H9 (cell line): ENCODE measurements around the gene SBK2. TPM values are rescaled to one million over a fixed set of nuclear protein-coding genes. Genes with fewer than 3 reads are reported as not detected.
A peak's percentile ranks its signal among the peaks of the same experiment; 100 is the strongest.

ENCODE experiments used
- DNase-seq: peaks from one replicate; pipeline ENCODE4 v3.0.0-alpha.2; 2017
- H2AFZ ChIP-seq: one replicate; pipeline ENCODE4 v1.6.1; 2013; ENCODE audit warnings: mild to moderate bottlenecking, low read length, control low read depth, moderate library complexity
- H2AK5ac ChIP-seq: 2 replicates; pipeline ENCODE4 v1.6.1; 2013; ENCODE audit warnings: low read length, control low read depth, mixed read lengths; ENCODE audit not compliant: insufficient read length
- H2BK120ac ChIP-seq: one replicate; pipeline ENCODE4 v1.6.1; 2013; ENCODE audit warnings: low read depth, mild to moderate bottlenecking, low read length, control low read depth, inconsistent platforms; ENCODE audit not compliant: poor library complexity, severe bottlenecking
- H2BK12ac ChIP-seq: 2 replicates; pipeline ENCODE4 v1.6.1; 2013; ENCODE audit warnings: low read length, control low read depth, mixed read lengths, low read depth; ENCODE audit not compliant: insufficient read length
- H2BK15ac ChIP-seq: 2 replicates; pipeline ENCODE4 v1.6.1; 2013; ENCODE audit warnings: low read depth, low read length, control low read depth
- H2BK20ac ChIP-seq: one replicate; pipeline ENCODE4 v1.6.1; 2013; ENCODE audit warnings: low read depth, mild to moderate bottlenecking, low read length, control low read depth, inconsistent platforms; ENCODE audit not compliant: poor library complexity, severe bottlenecking
- H2BK5ac ChIP-seq: 2 replicates; pipeline ENCODE4 v1.6.1; 2013; ENCODE audit warnings: low read length, control low read depth, mixed read lengths; ENCODE audit not compliant: insufficient read length
- H3K14ac ChIP-seq: 2 replicates; pipeline ENCODE4 v1.6.1; 2013; ENCODE audit warnings: low read length, control low read depth; ENCODE audit not compliant: insufficient read depth
- H3K18ac ChIP-seq: 2 replicates; pipeline ENCODE4 v1.6.1; 2013; ENCODE audit warnings: low read depth, mild to moderate bottlenecking, mixed read lengths, low read length, control low read depth; ENCODE audit not compliant: insufficient read length
- H3K23ac ChIP-seq: 2 replicates; pipeline ENCODE4 v1.6.1; 2013; ENCODE audit warnings: low read length, control low read depth, mixed read lengths, low read depth; ENCODE audit not compliant: insufficient read length
- H3K23me2 ChIP-seq: 2 replicates; pipeline ENCODE4 v1.6.1; 2013; ENCODE audit warnings: low read depth, mild to moderate bottlenecking, mixed read lengths, low read length, control low read depth; ENCODE audit not compliant: insufficient read length, poor library complexity, severe bottlenecking
- H3K27ac ChIP-seq: 2 replicates; pipeline ENCODE4 v1.5.1; 2013; ENCODE audit warnings: low read length, control low read depth, mixed read lengths, low read depth; ENCODE audit not compliant: insufficient read length
- H3K27me3 ChIP-seq: 2 replicates; pipeline ENCODE4 v1.6.1; 2013; ENCODE audit warnings: low read length, control low read depth, inconsistent platforms; ENCODE audit not compliant: insufficient read depth
- H3K4ac ChIP-seq: 2 replicates; pipeline ENCODE4 v1.6.1; 2013; ENCODE audit warnings: low read depth, mild to moderate bottlenecking, control low read depth, inconsistent platforms, low read length, moderate library complexity
- H3K4me1 ChIP-seq: 2 replicates; pipeline ENCODE4 v1.6.1; 2013; ENCODE audit warnings: low read length, control low read depth, inconsistent platforms; ENCODE audit not compliant: insufficient read depth
- H3K4me2 ChIP-seq: 2 replicates; pipeline ENCODE4 v1.6.1; 2013; ENCODE audit warnings: low read length, control low read depth, mixed read lengths; ENCODE audit not compliant: insufficient read length, insufficient read depth
- H3K56ac ChIP-seq: 2 replicates; pipeline ENCODE4 v1.6.1; 2013; ENCODE audit warnings: low read depth, mild to moderate bottlenecking, mixed read lengths, low read length, control low read depth; ENCODE audit not compliant: insufficient read length
- H3K79me1 ChIP-seq: 2 replicates; pipeline ENCODE4 v1.6.1; 2013; ENCODE audit warnings: low read depth, mild to moderate bottlenecking, moderate library complexity, low read length, control low read depth, inconsistent platforms; ENCODE audit not compliant: insufficient read depth, poor library complexity, severe bottlenecking
- H3K79me2 ChIP-seq: 2 replicates; pipeline ENCODE4 v1.6.1; 2013; ENCODE audit warnings: low read length, control low read depth, inconsistent platforms; ENCODE audit not compliant: insufficient read depth
- H3K9ac ChIP-seq: 2 replicates; pipeline ENCODE4 v1.6.1; 2013; ENCODE audit warnings: low read length, control low read depth, mixed read lengths; ENCODE audit not compliant: insufficient read length; ENCODE audit errors: extremely low read depth
- H3K9me3 ChIP-seq: one replicate; pipeline ENCODE4 v1.6.1; 2013; ENCODE audit warnings: low read depth, low read length, inconsistent platforms; ENCODE audit not compliant: control insufficient read depth
- H3T11ph ChIP-seq: one replicate; pipeline ENCODE4 v1.6.1; 2013; ENCODE audit warnings: mild to moderate bottlenecking, low read length, control low read depth, inconsistent platforms
- H4K20me1 ChIP-seq: one replicate; pipeline ENCODE4 v1.6.1; 2013; ENCODE audit not compliant: control insufficient read depth, insufficient read length, insufficient read depth
- H4K5ac ChIP-seq: 2 replicates; pipeline ENCODE4 v1.6.1; 2013; ENCODE audit warnings: low read depth, mild to moderate bottlenecking, mixed read lengths, low read length, control low read depth; ENCODE audit not compliant: insufficient read length
- H4K8ac ChIP-seq: replicated peaks from 2 replicates; pipeline ENCODE4 v1.6.1; 2013; ENCODE audit warnings: low read length, control low read depth, mixed read lengths, low read depth; ENCODE audit not compliant: insufficient read length
- H4K91ac ChIP-seq: 2 replicates; pipeline ENCODE4 v1.6.1; 2013; ENCODE audit warnings: low read depth, mild to moderate bottlenecking, moderate library complexity, mixed read lengths, low read length, control low read depth; ENCODE audit not compliant: insufficient read length
- H3K27ac Mint-ChIP-seq, 3 experiments: 2 replicates in 2 of 3; 3 replicates in 1 of 3; pipeline ENCODE4 v1.8.0; 2020 to 2021; ENCODE audit warnings: mixed read lengths in 3 of 3, mild to moderate bottlenecking in 1 of 3, moderate library complexity in 1 of 3
- H3K27me3 Mint-ChIP-seq: 2 replicates; pipeline ENCODE4 v1.8.0; 2021; ENCODE audit warnings: low read depth, mild to moderate bottlenecking, moderate library complexity, mixed read lengths
- H3K36me3 Mint-ChIP-seq, 3 experiments: 2 replicates in 2 of 3; 3 replicates in 1 of 3; pipeline ENCODE4 v1.8.0; 2020 to 2021; ENCODE audit warnings: low read depth in 3 of 3, mixed read lengths in 3 of 3; ENCODE audit not compliant: insufficient read depth in 1 of 3
- H3K4me1 Mint-ChIP-seq, 2 experiments: 2 replicates each; pipeline ENCODE4 v1.8.0; 2020; ENCODE audit warnings: mixed read lengths in 2 of 2
- H3K4me3 Mint-ChIP-seq, 2 experiments: 2 replicates in 1 of 2; 3 replicates in 1 of 2; pipeline ENCODE4 v1.8.0; 2020 to 2021; ENCODE audit warnings: mild to moderate bottlenecking in 2 of 2, mixed read lengths in 2 of 2, moderate library complexity in 1 of 2
- H3K9me3 Mint-ChIP-seq, 2 experiments: 2 replicates in 1 of 2; 3 replicates in 1 of 2; pipeline ENCODE4 v1.8.0; 2020; ENCODE audit warnings: mild to moderate bottlenecking in 2 of 2, mixed read lengths in 2 of 2, moderate library complexity in 1 of 2
- WGBS: extraction: QIAGEN DNeasy Blood & Tissue Kit; methylation state at CpG from one replicate; pipeline ENCODE4 v1.1.7; 2013; ENCODE audit warnings: missing lambda C conversion rate, low lambda C conversion rate, mixed read lengths; ENCODE audit not compliant: insufficient read length; ENCODE audit errors: extremely low coverage; 5-methylcytosine and 5-hydroxymethylcytosine counted together
- total RNA-seq: library from RNA; stranded (reverse); gene quantifications from 2 replicates; pipeline ENCODE4 v1.2.1, GENCODE V29; 2021
- TF ChIP-seq, protein P1 (sequence below): fragments of 200-600 bp; sonication (generic); conservative IDR thresholded peaks from 3 replicates; pipeline ENCODE4 v1.8.0; 2021; ENCODE audit warnings: antibody characterized with exemption, mild to moderate bottlenecking

Gene SBK2
- total RNA-seq, 1 experiment from 2014 or later = 2.8 TPM

DNA sequence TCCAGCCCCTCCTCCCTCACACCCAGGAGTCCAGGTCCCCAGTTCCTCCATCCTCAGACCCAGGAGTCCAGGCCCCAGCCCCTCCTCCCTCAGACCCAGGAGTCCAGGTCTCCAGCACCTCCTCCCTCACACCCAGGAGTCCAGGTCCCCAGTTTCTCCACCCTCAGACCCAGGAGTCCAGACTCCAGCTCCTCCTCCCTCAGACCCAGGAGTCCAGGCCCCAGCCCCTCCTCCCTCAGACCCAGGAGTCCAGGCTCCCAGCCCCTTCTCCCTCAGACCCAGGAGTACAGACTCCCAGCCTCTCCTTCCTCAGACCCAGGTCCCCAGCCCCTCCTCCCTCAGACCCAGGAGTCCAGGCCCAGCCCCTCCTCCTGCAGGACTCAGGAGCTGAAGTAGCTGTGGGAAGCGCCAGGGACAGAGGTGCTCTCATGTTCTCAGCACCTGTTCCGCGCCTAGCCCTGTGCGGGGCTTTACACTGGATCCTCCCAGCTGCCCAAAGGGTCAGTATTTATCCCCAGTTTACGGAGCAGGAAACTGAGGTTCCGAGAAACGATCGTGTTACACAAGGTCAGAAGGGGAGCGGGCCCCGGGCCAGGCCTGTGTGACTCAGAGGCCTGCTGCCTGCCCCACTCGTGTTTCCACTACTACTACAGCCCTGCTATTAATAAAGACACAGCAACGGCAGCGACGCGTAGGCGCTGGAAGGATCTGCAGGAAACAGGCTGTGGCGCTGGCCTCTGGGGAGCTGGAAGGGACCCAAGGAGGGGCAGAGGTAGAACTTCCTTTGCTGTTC lies 10.1 kb upstream of the SBK2 start:
- Histone ChIP-seq H3K14ac (peak overlapping the region; percentile 61; the same call in 1 of the 2 replicates), H3K9me3 (no peaks in the 10 kb centered on the region), H4K91ac (no peak overlapping the region), H3T11ph (no peak overlapping the region), H3K27ac (no peak overlapping the region), H3K4ac (no peak overlapping the region), H3K23me2 (peaks cover 7% of the 10 kb centered on the region), H2BK15ac (no peak overlapping the region), H2AK5ac (no peak overlapping the region), H3K9ac (no peak overlapping the region), H3K79me1 (no peaks in the 10 kb centered on the region), H2BK12ac (no peak overlapping the region), H3K56ac (no peak overlapping the region), H4K8ac (no peak overlapping the region), H3K27me3 (no peaks in the 10 kb centered on the region), H2BK120ac (no peak overlapping the region), H3K79me2 (no peaks in the 10 kb centered on the region), H3K4me1 (no peaks in the 10 kb centered on the region), H2BK5ac (no peak overlapping the region), H2AFZ (no peak overlapping the region), H3K23ac (no peak overlapping the region), H2BK20ac (no peak overlapping the region), H3K18ac (no peak overlapping the region), H3K4me2 (no peak overlapping the region), H4K20me1 (no peaks in the 10 kb centered on the region), H4K5ac (no peak overlapping the region)
- no CpG with 5 or more reads among the region's 17 CpGs for WGBS
- Mint-ChIP-seq H3K36me3 (no peaks in the 10 kb centered on the region; a peak in 1 of 7 replicates), H3K27me3 (peaks cover 10% of the 10 kb centered on the region), H3K4me1 (peaks cover 20 to 43% of the 10 kb centered on the region in 2 experiments), H3K4me3 (peak overlapping the region in 1 of 2 experiments; percentile 50; a peak in 2 of 5 replicates), H3K9me3 (peaks cover 2 to 14% of the 10 kb centered on the region in 2 experiments; a peak in 2 of 5 replicates), H3K27ac (peak overlapping the region in 2 of 3 experiments; percentile 65 to 90; a peak in 5 of 7 replicates)
- no peak for DNase-seq
- TF ChIP-seq, protein P1, sequence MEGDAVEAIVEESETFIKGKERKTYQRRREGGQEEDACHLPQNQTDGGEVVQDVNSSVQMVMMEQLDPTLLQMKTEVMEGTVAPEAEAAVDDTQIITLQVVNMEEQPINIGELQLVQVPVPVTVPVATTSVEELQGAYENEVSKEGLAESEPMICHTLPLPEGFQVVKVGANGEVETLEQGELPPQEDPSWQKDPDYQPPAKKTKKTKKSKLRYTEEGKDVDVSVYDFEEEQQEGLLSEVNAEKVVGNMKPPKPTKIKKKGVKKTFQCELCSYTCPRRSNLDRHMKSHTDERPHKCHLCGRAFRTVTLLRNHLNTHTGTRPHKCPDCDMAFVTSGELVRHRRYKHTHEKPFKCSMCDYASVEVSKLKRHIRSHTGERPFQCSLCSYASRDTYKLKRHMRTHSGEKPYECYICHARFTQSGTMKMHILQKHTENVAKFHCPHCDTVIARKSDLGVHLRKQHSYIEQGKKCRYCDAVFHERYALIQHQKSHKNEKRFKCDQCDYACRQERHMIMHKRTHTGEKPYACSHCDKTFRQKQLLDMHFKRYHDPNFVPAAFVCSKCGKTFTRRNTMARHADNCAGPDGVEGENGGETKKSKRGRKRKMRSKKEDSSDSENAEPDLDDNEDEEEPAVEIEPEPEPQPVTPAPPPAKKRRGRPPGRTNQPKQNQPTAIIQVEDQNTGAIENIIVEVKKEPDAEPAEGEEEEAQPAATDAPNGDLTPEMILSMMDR = no peak
